ENCODE data around the gene STK24. TPM values are rescaled to one million over a fixed set of nuclear protein-coding genes. Genes with fewer than 3 reads are reported as not detected.
"Not testable (repeated sequence)": the region's sequence is repeated elsewhere in the genome, so short reads cannot be mapped to it uniquely, and the experiment has no call there.

Gene STK24
- total RNA-seq, 1 donor from 2014 or later: 43.2 TPM

GRCh38 chr13:98582947-98583346 lies 6.0 kb upstream of the STK24 start:
- no peak for DNase-seq (ENCODE audit: low read depth)

DNA sequence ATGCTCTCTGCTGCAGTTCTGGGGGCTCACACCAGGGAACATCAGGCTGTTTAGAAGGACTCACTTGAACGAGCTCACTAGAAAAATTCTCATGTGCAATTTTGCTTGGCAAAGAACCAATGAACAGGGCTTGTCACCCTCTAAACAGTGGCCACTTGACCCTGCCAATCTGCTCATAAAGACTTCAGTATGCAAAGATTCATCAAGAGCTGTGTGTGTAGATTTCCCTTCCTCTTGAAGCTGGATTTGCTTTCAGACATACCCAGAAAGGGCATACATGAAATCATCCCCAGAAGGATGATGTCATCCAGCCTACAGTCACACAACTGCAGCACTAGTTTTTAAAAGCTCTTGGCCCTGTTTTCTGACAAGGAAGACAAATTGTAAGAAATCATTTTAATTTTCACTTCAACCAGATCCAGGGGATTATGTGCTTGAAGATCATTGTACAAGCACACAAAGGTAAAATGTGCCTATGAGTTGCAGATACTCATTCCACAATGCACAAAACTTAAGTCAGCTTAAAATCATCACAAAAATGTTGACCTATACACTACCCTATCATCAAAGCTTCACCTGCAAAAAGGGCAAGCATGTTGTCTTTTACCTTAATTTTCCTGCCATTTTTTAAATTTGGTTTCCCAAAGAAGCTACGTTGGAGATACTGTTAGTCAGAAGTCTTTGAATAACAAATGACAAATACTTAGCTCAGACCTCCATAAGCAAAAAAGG lies 5.2 kb upstream of the STK24 start:
- peak; percentile 57 for DNase-seq (ENCODE audit: low read depth)

DNA sequence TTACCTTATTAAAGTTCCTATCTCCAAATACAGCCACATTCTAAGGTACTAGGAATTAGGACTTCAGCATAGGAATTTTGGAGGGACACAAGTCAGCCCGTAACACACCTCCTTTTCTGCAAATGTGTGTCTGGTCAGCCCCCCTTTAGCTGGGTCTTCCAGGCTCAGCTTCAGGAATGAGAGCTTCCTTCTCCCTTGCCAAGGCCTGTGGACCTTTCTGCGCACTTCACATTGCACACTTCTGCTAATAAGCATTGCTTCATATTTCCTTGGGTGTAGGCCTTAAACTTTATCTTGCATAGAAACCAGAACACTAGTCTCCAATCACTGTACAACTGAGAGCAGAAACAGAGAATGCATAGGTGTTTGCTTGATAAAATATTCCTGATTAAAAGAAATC lies 4.5 kb upstream of the STK24 start:
- DNase-seq (ENCODE audit: low read depth): no peak

GRCh38 chr13:98580420-98580819 lies 3.5 kb upstream of the STK24 start:
- no peak for DNase-seq (ENCODE audit: low read depth)

- no peak for DNase-seq (ENCODE audit: low read depth)
Measured at GRCh38 chr13:98577836-98578285, 954 bp upstream of the STK24 start.

GRCh38 chr13:98576200-98576945 lies 534 bp downstream of the STK24 start:
- peak; percentile 57 for DNase-seq (ENCODE audit: low read depth)

- no peak for DNase-seq (ENCODE audit: low read depth)
Measured at GRCh38 chr13:98575904-98576199, 1.1 kb downstream of the STK24 start.

- DNase-seq (ENCODE audit: low read depth): no peak
Measured at GRCh38 chr13:98575009-98575903, 1.7 kb downstream of the STK24 start.

GRCh38 chr13:98571955-98572662 lies 4.8 kb downstream of the STK24 start:
- peak; percentile 81 for DNase-seq (ENCODE audit: low read depth)

DNA sequence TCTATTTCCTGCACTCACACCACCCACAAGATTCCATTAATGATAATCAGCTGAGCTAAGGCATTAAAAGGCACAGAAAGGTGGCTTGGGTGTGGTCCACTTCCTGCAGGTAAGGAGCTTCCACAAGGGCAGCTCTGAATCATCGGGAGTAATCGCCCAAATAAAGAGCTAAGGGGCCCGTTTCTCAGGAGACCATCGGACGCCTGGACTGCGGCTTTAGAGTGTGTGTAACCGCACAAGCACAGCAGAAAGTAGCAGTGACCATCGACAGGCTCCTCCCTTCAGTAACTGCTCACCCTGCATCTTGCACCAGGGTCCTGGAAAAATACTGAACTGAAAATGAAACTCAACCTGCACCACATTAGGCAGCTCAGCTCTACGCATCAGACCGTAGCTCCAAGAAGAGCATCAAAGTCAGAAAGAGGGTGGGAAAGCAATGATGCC lies 6.0 kb downstream of the STK24 start:
- no peak for DNase-seq (ENCODE audit: low read depth)

GRCh38 chr13:98569494-98570367 lies 7.2 kb downstream of the STK24 start:
- DNase-seq (ENCODE audit: low read depth): not testable (repeated sequence)

DNA sequence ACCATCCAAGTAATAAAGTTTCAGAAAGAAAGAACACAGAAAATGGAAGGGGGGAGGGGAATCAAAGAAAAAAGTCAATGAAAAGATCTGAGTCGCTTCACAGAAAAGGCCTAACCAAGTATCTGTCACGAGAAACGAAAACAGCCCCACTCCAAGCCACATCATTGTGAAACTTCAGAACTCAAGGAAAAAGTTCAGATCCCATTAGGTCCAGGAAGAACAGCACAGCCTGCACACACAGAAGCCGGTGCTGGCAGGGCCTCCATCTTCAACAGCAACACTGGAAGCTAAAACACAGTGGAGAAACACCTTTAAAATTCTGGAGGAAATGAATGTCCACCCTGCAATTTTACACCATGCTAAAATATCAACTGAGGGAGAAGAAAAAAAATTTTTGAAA lies 8.0 kb downstream of the STK24 start:
- no peak for DNase-seq (ENCODE audit: low read depth)

- DNase-seq (ENCODE audit: low read depth): no peak
Measured at GRCh38 chr13:98567140-98567539, 9.8 kb downstream of the STK24 start.

DNA sequence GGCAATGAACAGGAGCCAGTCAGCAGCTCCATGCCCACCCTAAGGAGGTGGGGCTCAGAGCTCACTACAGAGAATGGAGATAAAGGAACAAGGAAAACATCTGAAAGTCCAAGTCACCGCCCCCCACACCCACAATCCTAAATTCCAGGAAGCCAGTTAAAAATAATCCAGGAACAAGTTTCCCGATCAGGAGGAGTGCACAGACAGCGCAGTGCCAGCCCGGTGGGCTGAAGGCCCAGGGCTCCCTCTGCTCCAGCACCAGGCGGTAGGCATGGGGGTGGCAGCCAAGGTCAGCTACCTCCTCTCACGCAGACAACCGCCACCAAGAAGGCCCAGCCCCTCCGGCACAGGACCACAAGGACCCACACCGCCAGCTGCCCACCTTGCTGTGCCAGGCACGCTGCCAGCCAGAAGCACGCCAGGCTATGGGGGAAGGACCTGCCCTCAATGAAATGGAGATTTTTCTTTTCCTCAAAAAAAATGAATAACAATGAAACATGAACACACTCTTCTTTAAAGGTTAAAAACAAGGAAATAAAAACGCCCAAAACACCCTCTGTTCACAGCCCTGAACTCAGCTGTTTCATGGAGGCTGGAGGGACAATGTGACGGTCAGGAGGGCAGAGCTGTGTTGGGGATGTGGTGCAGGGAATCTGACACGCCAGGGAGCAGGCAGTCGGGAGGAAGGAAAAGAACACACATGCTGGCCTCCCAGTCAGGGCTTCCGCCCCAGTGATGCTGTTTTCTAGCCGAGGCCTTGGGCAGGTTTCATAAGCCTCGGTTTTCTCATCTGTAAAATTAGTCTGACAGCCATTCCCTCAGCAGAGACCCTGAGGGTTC lies 11.0 kb downstream of the STK24 start:
- no peak for DNase-seq (ENCODE audit: low read depth)

DNA sequence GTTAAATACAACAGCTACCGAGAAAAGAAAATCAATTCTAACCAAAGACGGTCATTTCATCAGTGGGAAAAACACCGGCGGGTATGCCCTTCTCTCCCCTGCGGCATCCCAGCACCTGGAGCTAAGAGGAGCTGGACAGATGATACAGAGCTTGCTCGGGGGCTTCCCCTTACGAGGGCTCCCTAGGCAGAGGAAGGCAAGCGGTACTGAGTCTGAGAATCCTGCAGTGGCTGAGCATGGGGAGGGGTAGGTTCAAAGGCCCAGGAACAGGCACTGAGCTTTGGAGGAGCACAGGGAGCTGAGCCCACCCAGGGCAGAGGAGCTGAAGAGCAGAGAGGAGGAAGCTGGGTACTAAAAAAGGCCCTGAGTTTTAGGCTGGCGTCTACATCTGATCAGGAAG lies 12.7 kb downstream of the STK24 start:
- DNase-seq (ENCODE audit: low read depth): no peak

- no peak for DNase-seq (ENCODE audit: low read depth)
Measured at GRCh38 chr13:98563071-98563470, 13.8 kb downstream of the STK24 start.

DNA sequence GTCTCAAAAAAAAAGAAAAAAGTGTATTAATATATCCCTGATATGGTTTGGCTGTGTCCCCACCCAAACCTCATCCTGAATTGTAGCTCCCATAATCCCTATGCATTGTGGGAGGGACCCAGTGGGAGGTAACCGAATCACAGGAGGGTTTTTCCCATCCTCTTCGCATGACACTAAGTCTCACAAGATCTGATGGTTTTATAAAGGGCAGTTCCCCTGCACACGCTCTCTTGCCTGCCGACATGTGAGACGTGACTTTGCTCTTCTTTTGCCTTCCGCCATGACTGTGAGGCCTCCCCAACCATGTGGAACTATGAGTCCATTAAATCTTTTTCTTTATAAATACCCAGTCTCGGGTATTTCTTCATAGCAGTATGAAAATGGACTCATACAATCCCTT lies 17.7 kb downstream of the STK24 start:
- no peak for DNase-seq (ENCODE audit: low read depth)

DNA sequence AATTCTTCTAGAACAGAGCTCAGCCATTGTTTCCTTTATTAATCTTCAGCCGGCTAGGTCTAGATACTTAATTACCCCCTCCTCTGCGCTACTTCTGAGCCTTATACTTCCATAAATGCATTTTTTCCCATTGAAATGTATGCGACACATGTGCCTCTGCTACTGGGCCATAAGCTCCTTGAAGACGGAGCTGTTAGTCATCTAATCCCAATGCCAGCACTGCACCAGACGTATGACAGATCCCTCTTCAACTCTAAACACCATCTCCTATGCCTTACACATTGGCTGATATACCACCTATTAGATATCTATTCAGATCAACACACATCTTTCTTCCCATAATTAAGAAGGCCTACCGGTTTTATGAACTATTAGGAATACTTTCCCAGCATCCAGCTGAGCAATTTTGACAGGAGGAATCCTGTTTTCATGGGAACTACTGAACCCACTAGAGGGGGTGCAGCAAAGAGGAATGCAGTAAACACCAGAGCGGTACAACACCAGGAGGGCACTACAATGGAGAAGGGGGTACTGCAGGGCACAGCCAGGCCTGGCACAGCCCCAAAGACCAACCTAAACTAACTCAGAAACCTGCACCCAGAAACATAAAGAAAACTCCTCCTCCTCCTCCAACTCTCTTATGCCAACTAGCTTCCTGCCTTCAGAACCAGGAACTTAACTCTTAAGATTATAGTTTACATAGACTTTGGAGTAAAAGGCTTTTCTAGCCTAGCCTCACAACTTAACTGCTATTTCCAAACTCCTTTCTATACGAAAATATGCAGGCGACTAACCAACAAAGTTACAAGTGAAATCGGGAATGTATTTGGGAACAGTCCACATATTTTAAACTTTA lies 18.7 kb downstream of the STK24 start:
- DNase-seq (ENCODE audit: low read depth): no peak
